Adrenal gland (tissue), 5 donors: ENCODE results near the gene CCL28.

Experiments used
- CTCF ChIP-seq, 6 experiments: fragments of 450-650 bp in 4 of 6; fragments of 200-600 bp in 2 of 6; sonication (generic) in 1 of 6; IDR thresholded peaks; 1 replicate in 5 of 6; 2 replicates in 1 of 6; pipeline versions ENCODE4 v1.5.1 to v1.8.0; 2016 to 2021; ENCODE audit warnings: antibody characterized with exemption in 6 of 6, mild to moderate bottlenecking in 2 of 6, moderate library complexity in 1 of 6
- POLR2A ChIP-seq, 2 donors: fragments of 450-650 bp; IDR thresholded peaks; one replicate each; pipeline ENCODE4 v1.6.1; 2017; ENCODE audit warnings: antibody characterized with exemption in 2 of 2, mild to moderate bottlenecking in 2 of 2, moderate library complexity in 1 of 2
- donor health status: DM: no; HTN: no; CAD: no.

- TF ChIP-seq CTCF (IDR thresholded peaks at IDR 0.05), result no peak
- TF ChIP-seq POLR2A (IDR thresholded peaks at IDR 0.05), result no peak
Measured at GRCh38 chr5:43418561-43418960, 6.4 kb upstream of the CCL28 start.
